GM10248 (cell line): Measurements from ENCODE around the gene ENTREP3.
"Not testable (repeated sequence)": the region's sequence is repeated elsewhere in the genome, so short reads cannot be mapped to it uniquely, and the experiment has no call there.

ENCODE experiments used
- CTCF ChIA-PET: fragments of 300-600 bp; sonication (Branson Sonifier 250); formaldehyde crosslinking; extraction: SDS; loops from one replicate; lab custom pipeline; 2021; ENCODE audit warnings: antibody characterized with exemption; lab: Yijun Ruan, JAX
- POLR2A ChIA-PET: fragments of 350-650 bp; sonication (Branson Sonifier 250); formaldehyde crosslinking; extraction: SDS; loops from one replicate; lab custom pipeline; 2020; ENCODE audit warnings: antibody characterized with exemption; lab: Yijun Ruan, JAX
- DNase-seq: peaks from one replicate; pipeline ENCODE4 v3.0.0; 2012; ENCODE audit errors: extremely low spot score
- CTCF ChIP-seq: IDR thresholded peaks from 2 replicates; pipeline ENCODE4 v1.5.1; 2012; ENCODE audit warnings: mild to moderate bottlenecking, low read depth; ENCODE audit errors: extremely low read depth, missing control alignments, control extremely low read depth

Gene ENTREP3

GRCh38 chr1:155232001-155232978, 23.0 kb downstream of the ENTREP3 start:
- POLR2A ChIA-PET, result interaction anchor here (0.6 kb wide), 1 partner anchor 505 kb away, joined by 3 read pairs; no protein-coding TSS in a partner anchor
- not testable (repeated sequence) for DNase-seq
- CTCF ChIA-PET, result interaction anchor here (1.0 to 2.3 kb wide), 2 partner anchors 10 to 19 kb away, joined by 3 to 7 read pairs; no protein-coding TSS in a partner anchor

GRCh38 chr1:155231302-155231701, 24.0 kb downstream of the ENTREP3 start:
- CTCF ChIA-PET, result interaction anchor here (2.3 kb wide), 1 partner anchor 20 kb away, joined by 7 read pairs; no protein-coding TSS in a partner anchor
- POLR2A ChIA-PET, DNase-seq: not testable (repeated sequence)

- TF ChIP-seq CTCF, result no peak
- ChIA-PET CTCF (interaction anchor here (0.6 to 6.9 kb wide), 5 partner anchors 13 to 55 kb away, joined by 3 to 88 read pairs (median 9); partner anchors contain the start of genes KRTCAP2, MTX1 and THBS3), POLR2A (no interaction called here)
- no peak for DNase-seq
Observed at GRCh38 chr1:155228096-155228427, 27.2 kb downstream of the ENTREP3 start.

GRCh38 chr1:155227261-155228095, 27.8 kb downstream of the ENTREP3 start:
- TF ChIP-seq CTCF, result no peak
- ChIA-PET CTCF (interaction anchor here (0.6 to 6.9 kb wide), 11 partner anchors 11 to 54 kb away, joined by 3 to 88 read pairs (median 9); partner anchors contain the start of genes CLK2, KRTCAP2, MTX1 and THBS3), POLR2A (no interaction called here)
- peak; percentile 99 for DNase-seq

GRCh38 chr1:155226910-155227260, 28.4 kb downstream of the ENTREP3 start:
- CTCF ChIA-PET, result interaction anchor here (1.0 to 6.9 kb wide), 8 partner anchors 11 to 54 kb away, joined by 3 to 88 read pairs (median 9); partner anchors contain the start of genes CLK2, KRTCAP2, MTX1 and THBS3
- POLR2A ChIA-PET, result no interaction called here
- no peak for TF ChIP-seq CTCF
- DNase-seq, result peak; percentile 45

GRCh38 chr1:155226188-155226909, 28.9 kb downstream of the ENTREP3 start:
- ChIA-PET CTCF (interaction anchor here (0.8 to 6.9 kb wide), 10 partner anchors 10 to 53 kb away, joined by 3 to 88 read pairs (median 6); partner anchors contain the start of genes CLK2, KRTCAP2, MTX1 and THBS3), POLR2A (no interaction called here)
- peak; percentile 79 for TF ChIP-seq CTCF
- peak; percentile 76 for DNase-seq

- DNase-seq, POLR2A ChIA-PET: not testable (repeated sequence)
- CTCF ChIA-PET, result interaction anchor here (0.8 to 6.9 kb wide), 9 partner anchors 10 to 50 kb away, joined by 3 to 88 read pairs (median 4); partner anchors contain the start of genes MTX1 and THBS3
Observed at GRCh38 chr1:155225404-155225759, 29.9 kb downstream of the ENTREP3 start.
